Muscle layer of duodenum (tissue), 2 donors: ENCODE results near the gene PMM2.
A peak's percentile ranks its signal among the peaks of the same experiment; 100 is the strongest.
"Not testable (repeated sequence)": the region's sequence is repeated elsewhere in the genome, so short reads cannot be mapped to it uniquely, and the experiment has no call there.

ENCODE experiments used
- H3K27ac ChIP-seq: one replicate; pipeline ENCODE4 v1.7.0; 2013; ENCODE audit warnings: mild to moderate bottlenecking, low read length
- H3K27me3 ChIP-seq: one replicate; pipeline ENCODE4 v1.7.0; 2013; ENCODE audit warnings: low read depth, mild to moderate bottlenecking, control low read depth, low read length
- H3K36me3 ChIP-seq, 2 donors: one replicate each; pipeline ENCODE4 v1.7.0; 2013; ENCODE audit warnings: low read length in 2 of 2, control low read depth in 1 of 2, mild to moderate bottlenecking in 1 of 2; ENCODE audit not compliant: insufficient read depth in 2 of 2, control insufficient read depth in 1 of 2
- H3K4me1 ChIP-seq, 2 donors: one replicate each; pipeline ENCODE4 v1.7.0; 2013; ENCODE audit warnings: low read length in 2 of 2, mild to moderate bottlenecking in 2 of 2, control low read depth in 1 of 2, moderate library complexity in 1 of 2; ENCODE audit not compliant: insufficient read depth in 2 of 2, control insufficient read depth in 1 of 2
- H3K4me3 ChIP-seq, 2 donors: one replicate each; pipeline ENCODE4 v1.7.0; 2013; ENCODE audit warnings: low read length in 2 of 2, low read depth in 1 of 2, mild to moderate bottlenecking in 1 of 2
- H3K9me3 ChIP-seq, 2 donors: one replicate each; pipeline ENCODE4 v1.7.0; 2013; ENCODE audit warnings: low read length in 2 of 2, control low read depth in 1 of 2, mild to moderate bottlenecking in 1 of 2; ENCODE audit not compliant: control insufficient read depth in 1 of 2
- donor health status: healthy.

PMM2 gene

DNA sequence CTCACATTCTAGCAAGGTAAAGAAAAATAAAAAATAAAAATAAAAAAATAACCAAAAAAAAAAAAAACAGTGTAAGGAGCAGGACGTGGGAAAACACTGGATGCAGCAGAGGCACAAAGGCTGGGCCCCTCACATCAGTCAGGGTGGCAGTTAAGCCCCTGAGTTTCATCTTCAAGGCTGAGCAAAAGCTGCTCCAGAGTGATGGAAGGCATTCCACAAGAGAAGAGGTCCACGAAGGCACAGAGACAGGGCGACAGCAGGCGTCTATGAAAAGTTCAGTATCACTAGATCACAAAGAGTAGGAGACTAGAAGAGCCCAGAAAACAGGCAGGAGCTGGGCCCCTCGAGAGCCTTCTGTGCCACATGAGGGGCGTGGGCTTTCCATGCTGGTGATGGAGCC lies 12.2 kb upstream of the PMM2 start:
- H3K36me3 ChIP-seq: no peaks in the 10 kb centered on the region
- no peaks in the 10 kb centered on the region for H3K9me3 ChIP-seq

DNA sequence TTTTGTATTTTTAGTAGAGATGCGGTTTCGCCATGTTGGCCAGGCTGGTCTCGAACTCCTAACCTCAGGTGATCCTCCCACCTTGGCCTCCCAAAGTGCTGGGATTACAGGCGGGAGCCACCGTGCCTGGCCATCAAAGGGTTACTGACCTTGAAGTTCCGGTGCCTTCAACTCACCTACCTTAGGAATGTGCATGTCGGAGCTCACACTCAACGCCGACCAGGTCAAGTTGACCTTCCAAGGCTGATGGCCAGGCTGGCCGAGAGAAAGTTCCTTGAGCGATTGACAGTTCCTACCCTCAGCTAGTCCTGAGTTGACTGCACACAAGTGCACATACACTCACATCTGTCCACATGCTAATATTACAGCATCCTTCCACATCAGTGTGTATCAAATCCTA lies 11.3 kb upstream of the PMM2 start:
- not testable (repeated sequence) for H3K4me3 ChIP-seq, H3K4me1 ChIP-seq, H3K27ac ChIP-seq, H3K27me3 ChIP-seq, H3K36me3 ChIP-seq, H3K9me3 ChIP-seq

More for the DNA sequence above, 12.2 kb upstream of the PMM2 start:
- no peaks in the 10 kb centered on the region for H3K27me3 ChIP-seq
- no peak overlapping the region for H3K4me3 ChIP-seq
- no peak overlapping the region for H3K27ac ChIP-seq
- no peaks in the 10 kb centered on the region for H3K4me1 ChIP-seq

DNA sequence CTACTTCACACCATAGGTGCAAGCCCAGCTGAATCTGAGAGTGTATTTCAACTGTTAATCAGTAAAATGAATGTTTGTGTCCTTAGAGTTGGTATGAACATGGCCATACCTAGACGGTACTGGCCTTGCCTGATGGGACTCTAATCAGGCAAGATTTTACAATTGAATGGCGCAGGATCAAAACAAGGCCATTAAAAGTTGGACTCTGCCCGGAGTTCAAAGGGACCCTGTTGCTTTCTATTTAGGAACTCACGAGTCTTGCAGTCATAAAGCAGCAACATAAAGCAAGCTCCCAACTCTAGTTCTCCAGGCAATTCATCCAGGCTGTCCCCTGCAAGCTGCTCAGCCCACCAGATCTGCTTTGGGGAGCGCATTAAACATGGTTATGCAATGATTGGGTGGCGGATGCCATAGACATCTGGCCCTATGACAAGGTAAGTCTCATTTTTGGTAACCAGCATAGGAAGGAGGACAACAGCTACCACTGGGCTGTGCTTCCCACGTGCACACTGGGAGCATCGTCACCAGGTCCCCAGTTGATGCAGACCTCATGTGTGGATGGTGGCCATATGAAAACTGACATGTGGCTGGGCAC lies 9.0 kb upstream of the PMM2 start:
- Histone ChIP-seq H3K4me1 (no peaks in the 10 kb centered on the region), H3K27me3 (no peaks in the 10 kb centered on the region), H3K36me3 (no peaks in the 10 kb centered on the region), H3K27ac (no peak overlapping the region), H3K9me3 (no peaks in the 10 kb centered on the region), H3K4me3 (no peak overlapping the region)

GRCh38 chr16:8795091-8795490 lies 2.5 kb upstream of the PMM2 start:
- H3K27ac ChIP-seq: no peak overlapping the region
- peaks cover 20 to 39% of the 10 kb centered on the region in 2 donors for H3K4me1 ChIP-seq
- no peak overlapping the region for H3K4me3 ChIP-seq
- no peaks in the 10 kb centered on the region for H3K27me3 ChIP-seq
- H3K36me3 ChIP-seq: peaks cover 3 to 18% of the 10 kb centered on the region in 2 donors
- H3K9me3 ChIP-seq: no peaks in the 10 kb centered on the region

GRCh38 chr16:8795818-8796217 lies 1.8 kb upstream of the PMM2 start:
- Histone ChIP-seq H3K4me1 (peaks cover 20 to 40% of the 10 kb centered on the region in 2 donors), H3K4me3 (no peak overlapping the region), H3K27me3 (no peaks in the 10 kb centered on the region), H3K27ac (no peak overlapping the region), H3K9me3 (no peaks in the 10 kb centered on the region), H3K36me3 (peaks cover 3 to 18% of the 10 kb centered on the region in 2 donors)

GRCh38 chr16:8796469-8797363 lies 923 bp upstream of the PMM2 start:
- Histone ChIP-seq H3K27me3 (no peaks in the 10 kb centered on the region), H3K9me3 (no peaks in the 10 kb centered on the region), H3K27ac (peak overlapping the region; percentile 86), H3K4me1 (peaks cover 20 to 40% of the 10 kb centered on the region in 2 donors), H3K4me3 (peak overlapping the region; percentile 89 to 98), H3K36me3 (peaks cover 4 to 18% of the 10 kb centered on the region in 2 donors)

- Histone ChIP-seq H3K27me3 (no peaks in the 10 kb centered on the region), H3K27ac (peak overlapping the region; percentile 90), H3K4me3 (peak overlapping the region; percentile 89 to 98), H3K36me3 (peaks cover 18 to 32% of the 10 kb centered on the region in 2 donors), H3K9me3 (no peaks in the 10 kb centered on the region), H3K4me1 (peaks cover 20 to 40% of the 10 kb centered on the region in 2 donors)
Observed at GRCh38 chr16:8798174-8798527, 512 bp downstream of the PMM2 start.

GRCh38 chr16:8798535-8799157 lies 1.0 kb downstream of the PMM2 start:
- H3K36me3 ChIP-seq: peaks cover 21 to 34% of the 10 kb centered on the region in 2 donors
- peaks cover 20 to 40% of the 10 kb centered on the region in 2 donors for H3K4me1 ChIP-seq
- H3K27me3 ChIP-seq: no peaks in the 10 kb centered on the region
- H3K9me3 ChIP-seq: no peaks in the 10 kb centered on the region
- H3K27ac ChIP-seq: peak overlapping the region; percentile 90
- peak overlapping the region; percentile 89 to 98 for H3K4me3 ChIP-seq

GRCh38 chr16:8801701-8802100 lies 4.1 kb downstream of the PMM2 start:
- Histone ChIP-seq H3K27me3 (no peaks in the 10 kb centered on the region), H3K4me3 (no peak overlapping the region), H3K27ac (no peak overlapping the region), H3K9me3 (no peaks in the 10 kb centered on the region), H3K36me3 (peaks cover 34 to 47% of the 10 kb centered on the region in 2 donors), H3K4me1 (peaks cover 13 to 26% of the 10 kb centered on the region in 2 donors)

DNA sequence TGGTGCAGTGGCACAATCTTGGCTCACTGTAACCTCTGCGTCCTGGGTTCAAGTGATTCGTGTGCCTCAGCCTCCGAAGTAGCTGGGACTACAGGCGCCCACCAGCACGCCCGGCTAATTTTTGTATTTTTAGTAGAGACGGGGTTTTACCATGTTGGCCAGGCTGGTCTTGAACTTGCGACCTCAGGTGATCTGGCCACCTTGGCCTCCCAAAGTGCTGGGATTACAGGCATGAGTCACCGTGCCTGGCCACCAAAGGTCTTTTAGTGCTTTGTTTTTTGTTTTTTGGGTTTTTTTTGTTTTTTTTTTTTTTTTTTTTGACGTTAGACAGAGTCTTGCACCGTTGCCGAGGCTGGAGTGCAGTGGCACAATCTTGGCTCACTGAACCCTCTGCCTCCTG lies 6.1 kb downstream of the PMM2 start:
- Histone ChIP-seq H3K36me3 (peaks cover 51 to 59% of the 10 kb centered on the region in 2 donors), H3K4me1 (peaks cover 7 to 15% of the 10 kb centered on the region in 2 donors)
- not testable (repeated sequence) for H3K27ac ChIP-seq, H3K4me3 ChIP-seq, H3K27me3 ChIP-seq, H3K9me3 ChIP-seq

GRCh38 chr16:8804313-8804712 lies 6.7 kb downstream of the PMM2 start:
- Histone ChIP-seq H3K27me3 (no peaks in the 10 kb centered on the region), H3K36me3 (peaks cover 57 to 65% of the 10 kb centered on the region in 2 donors), H3K4me3 (no peak overlapping the region), H3K4me1 (peaks cover 1 to 10% of the 10 kb centered on the region in 2 donors), H3K27ac (no peak overlapping the region), H3K9me3 (no peaks in the 10 kb centered on the region)
